Left lung (tissue), 10 donors: Measurements from ENCODE around the gene HIVEP3. TPM values are rescaled to one million over a fixed set of nuclear protein-coding genes. Genes with fewer than 3 reads are reported as not detected.
"Not testable (repeated sequence)": the region's sequence is repeated elsewhere in the genome, so short reads cannot be mapped to it uniquely, and the experiment has no call there.

Experiments
- ATAC-seq: fragments of 200-7000 bp; cut with Tn5 transposase; one replicate; pipeline ENCODE4 v1.9.1; 2020; ENCODE audit warnings: moderate library complexity
- DNase-seq, 4 donors: peaks; one replicate each; pipeline ENCODE4 v3.0.0-alpha.2; 2013 to 2020
- H3K27ac ChIP-seq, 2 donors: fragments of 200-600 bp; sonication (generic) in 1 of 2; one replicate each; pipeline versions ENCODE4 v1.5.0 to v1.8.0; 2020 to 2021
- H3K27me3 ChIP-seq, 2 donors: fragments of 200-600 bp; sonication (generic) in 1 of 2; one replicate each; pipeline versions ENCODE4 v1.5.0 to v1.8.0; 2020 to 2021
- H3K36me3 ChIP-seq, 2 donors: fragments of 200-600 bp; sonication (generic) in 1 of 2; one replicate each; pipeline versions ENCODE4 v1.5.0 to v1.8.0; 2020 to 2021
- H3K4me1 ChIP-seq, 2 donors: fragments of 200-600 bp; one replicate each; pipeline ENCODE4 v1.8.0; 2021
- H3K4me3 ChIP-seq, 2 donors: fragments of 200-600 bp; sonication (generic) in 1 of 2; one replicate each; pipeline versions ENCODE4 v1.5.0 to v1.8.0; 2020 to 2021; ENCODE audit warnings: mild to moderate bottlenecking in 1 of 2
- H3K9me3 ChIP-seq, 2 donors: fragments of 200-600 bp; sonication (generic) in 1 of 2; one replicate each; pipeline versions ENCODE4 v1.5.0 to v1.8.0; 2020 to 2021
- intact Hi-C, 2 donors: fragments of 100-400 bp; cut with DNase I; formaldehyde crosslinking; loops; one replicate each; pipeline versions ENCODE4 v1.11.2 to v1.14.2; 2022
- polyA plus RNA-seq, 6 donors: library from polyadenylated mRNA; unstranded; fragments of 120-200 nt; gene quantifications; one replicate each; pipeline ENCODE4 v1.2.1, GENCODE V29; 2013; ENCODE audit not compliant: insufficient read length in 6 of 6
- total RNA-seq, 2 donors: library from RNA; stranded (reverse); fragmentation: NEBNext Ultra II Directional; extraction: Animal tissue kit (Norgen Biotek cat#: 25700); gene quantifications; one replicate each; pipeline ENCODE4 v1.2.1, GENCODE V29; 2021
- TF ChIP-seq, protein P1 (sequence below), 2 donors: fragments of 200-600 bp; sonication (generic) in 1 of 2; IDR thresholded peaks; one replicate each; pipeline versions ENCODE4 v1.5.0 to v1.8.0; 2021; ENCODE audit warnings: antibody characterized with exemption in 2 of 2
- donor health status: DM: no; HTN: yes; CAD: no.
- donor health status: DM: no; HTN: no; CAD: no.

Gene HIVEP3
- total and polyA plus RNA-seq, 8 donors: 6.0 to 15.6 (median 7.4) TPM

DNA sequence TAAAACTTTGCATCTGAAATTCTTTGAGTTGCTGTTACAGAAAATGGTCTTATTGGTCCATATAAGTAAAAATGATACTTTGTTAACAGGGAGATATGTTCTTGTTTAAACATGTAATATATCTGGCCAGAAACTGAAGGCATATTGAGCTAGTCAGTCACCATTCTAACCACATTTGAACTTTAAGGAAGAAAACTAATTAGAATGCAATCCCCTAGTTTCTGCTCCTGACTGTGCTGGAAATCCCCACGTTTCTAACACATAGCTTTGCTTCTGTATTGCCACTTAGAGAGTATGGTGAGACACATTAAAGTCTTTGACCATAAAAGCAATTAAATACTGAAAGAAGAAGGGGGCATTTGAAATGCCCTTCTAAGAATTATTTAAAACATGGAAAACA lies 32.1 kb upstream of the HIVEP3 start:
- intact Hi-C loops: no loop called here
- DNase-seq (no peak), ATAC-seq (no peak)
- H3K36me3 ChIP-seq: no peaks in the 10 kb centered on the region
- H3K27ac ChIP-seq: no peak overlapping the region
- TF ChIP-seq, protein P1, sequence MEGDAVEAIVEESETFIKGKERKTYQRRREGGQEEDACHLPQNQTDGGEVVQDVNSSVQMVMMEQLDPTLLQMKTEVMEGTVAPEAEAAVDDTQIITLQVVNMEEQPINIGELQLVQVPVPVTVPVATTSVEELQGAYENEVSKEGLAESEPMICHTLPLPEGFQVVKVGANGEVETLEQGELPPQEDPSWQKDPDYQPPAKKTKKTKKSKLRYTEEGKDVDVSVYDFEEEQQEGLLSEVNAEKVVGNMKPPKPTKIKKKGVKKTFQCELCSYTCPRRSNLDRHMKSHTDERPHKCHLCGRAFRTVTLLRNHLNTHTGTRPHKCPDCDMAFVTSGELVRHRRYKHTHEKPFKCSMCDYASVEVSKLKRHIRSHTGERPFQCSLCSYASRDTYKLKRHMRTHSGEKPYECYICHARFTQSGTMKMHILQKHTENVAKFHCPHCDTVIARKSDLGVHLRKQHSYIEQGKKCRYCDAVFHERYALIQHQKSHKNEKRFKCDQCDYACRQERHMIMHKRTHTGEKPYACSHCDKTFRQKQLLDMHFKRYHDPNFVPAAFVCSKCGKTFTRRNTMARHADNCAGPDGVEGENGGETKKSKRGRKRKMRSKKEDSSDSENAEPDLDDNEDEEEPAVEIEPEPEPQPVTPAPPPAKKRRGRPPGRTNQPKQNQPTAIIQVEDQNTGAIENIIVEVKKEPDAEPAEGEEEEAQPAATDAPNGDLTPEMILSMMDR (IDR thresholded peaks at IDR 0.05): no peak
- no peak overlapping the region for H3K4me3 ChIP-seq
- H3K9me3 ChIP-seq: peaks cover 0 to 1% of the 10 kb centered on the region in 2 donors
- no peaks in the 10 kb centered on the region for H3K4me1 ChIP-seq
- H3K27me3 ChIP-seq: no peaks in the 10 kb centered on the region

DNA sequence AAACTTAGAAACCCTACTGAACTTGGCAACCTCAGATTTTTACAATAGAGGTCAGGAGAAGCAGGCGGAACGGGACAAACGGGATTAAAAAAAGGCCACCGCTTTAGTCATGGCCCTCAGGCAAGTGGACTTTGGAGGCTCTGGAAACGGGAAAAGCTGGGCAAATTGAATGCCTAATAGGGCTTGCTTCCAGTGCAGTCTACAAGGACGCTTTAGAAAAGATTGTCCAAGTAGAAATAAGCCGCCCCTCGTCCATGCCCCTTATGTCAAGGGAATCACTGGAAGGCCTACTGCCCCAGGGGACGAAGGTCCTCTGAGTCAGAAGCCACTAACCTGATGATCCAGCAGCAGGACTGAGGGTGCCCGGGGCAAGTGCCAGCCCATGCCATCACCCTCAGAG lies 27.2 kb upstream of the HIVEP3 start:
- H3K9me3 ChIP-seq: peaks cover 0 to 13% of the 10 kb centered on the region in 2 donors
- intact Hi-C loops, ATAC-seq, H3K4me3 ChIP-seq, H3K27me3 ChIP-seq, H3K4me1 ChIP-seq, H3K36me3 ChIP-seq, DNase-seq, H3K27ac ChIP-seq: not testable (repeated sequence)

DNA sequence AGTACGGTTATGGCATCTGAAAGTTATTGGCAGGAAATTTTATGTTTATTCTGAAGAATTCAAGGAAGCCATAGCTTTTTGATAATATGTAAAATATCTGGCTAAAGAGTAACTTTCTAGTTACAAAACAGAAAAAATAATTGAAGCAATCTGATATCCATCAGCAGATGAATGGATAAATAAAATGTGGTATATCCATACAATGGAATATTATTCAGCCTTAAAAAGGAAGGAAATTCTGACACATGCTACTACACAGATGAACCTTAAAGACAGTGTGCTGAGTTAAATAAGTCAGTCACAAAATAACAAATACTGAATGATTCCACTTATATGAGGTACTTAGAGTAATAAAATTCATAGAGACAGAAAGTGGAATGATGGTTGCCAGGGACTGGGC lies 25.0 kb upstream of the HIVEP3 start:
- Histone ChIP-seq H3K4me1 (no peaks in the 10 kb centered on the region), H3K27ac (no peak overlapping the region), H3K4me3 (no peak overlapping the region), H3K9me3 (peaks cover 0 to 12% of the 10 kb centered on the region in 2 donors), H3K36me3 (no peaks in the 10 kb centered on the region), H3K27me3 (no peaks in the 10 kb centered on the region)
- ATAC-seq (no peak), DNase-seq (no peak)
- intact Hi-C loops: no loop called here
- TF ChIP-seq, protein P1 (IDR thresholded peaks at IDR 0.05): no peak

DNA sequence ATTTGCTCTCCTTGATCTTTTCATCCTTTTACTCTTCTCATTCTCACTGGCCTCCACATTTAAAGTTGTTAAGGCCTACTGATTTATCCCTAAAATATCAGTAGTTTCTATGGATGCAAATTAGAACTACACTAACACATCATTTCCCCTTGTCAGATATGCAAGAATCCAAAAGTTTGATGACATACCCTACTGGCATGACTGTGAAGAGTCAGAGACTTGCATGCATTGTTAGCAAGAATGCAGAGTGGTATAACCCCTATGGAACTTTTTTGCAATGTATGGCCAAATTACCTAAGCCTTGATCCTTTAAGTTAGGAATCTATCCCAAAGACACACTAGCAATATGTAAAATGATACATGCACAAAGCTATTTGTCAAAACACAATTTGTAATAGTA lies 23.6 kb upstream of the HIVEP3 start:
- H3K36me3 ChIP-seq: no peaks in the 10 kb centered on the region
- DNase-seq (no peak), ATAC-seq (no peak)
- no peak overlapping the region for H3K27ac ChIP-seq
- H3K9me3 ChIP-seq: peaks cover 0 to 12% of the 10 kb centered on the region in 2 donors
- no peaks in the 10 kb centered on the region for H3K27me3 ChIP-seq
- intact Hi-C loops: no loop called here
- no peak overlapping the region for H3K4me3 ChIP-seq
- TF ChIP-seq, protein P1 (IDR thresholded peaks at IDR 0.05): no peak
- H3K4me1 ChIP-seq: no peaks in the 10 kb centered on the region

DNA sequence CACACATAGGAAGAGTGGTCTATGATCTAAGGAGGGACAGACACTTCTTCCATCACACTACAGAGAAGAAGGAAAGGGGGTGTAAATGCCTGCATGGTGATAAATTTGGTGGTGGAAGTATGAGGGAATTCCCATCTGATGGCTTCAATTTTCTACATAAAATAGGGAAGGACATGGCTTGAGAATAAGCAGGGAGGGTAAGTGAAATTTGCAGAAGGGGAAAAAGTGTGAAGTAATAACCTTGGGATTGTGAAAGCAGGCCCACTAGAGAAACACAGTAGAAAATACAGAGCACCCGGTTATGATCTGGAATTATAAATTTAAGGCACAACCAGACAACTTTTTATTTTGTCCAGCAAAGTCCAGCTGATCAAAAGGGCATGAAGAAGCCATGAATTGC lies 22.7 kb upstream of the HIVEP3 start:
- no peak overlapping the region for H3K27ac ChIP-seq
- H3K4me3 ChIP-seq: no peak overlapping the region
- no peaks in the 10 kb centered on the region for H3K4me1 ChIP-seq
- TF ChIP-seq, protein P1 (IDR thresholded peaks at IDR 0.05): no peak
- no peaks in the 10 kb centered on the region for H3K36me3 ChIP-seq
- ATAC-seq: no peak
- peaks cover 0 to 12% of the 10 kb centered on the region in 2 donors for H3K9me3 ChIP-seq
- DNase-seq: no peak
- intact Hi-C loops: no loop called here
- no peaks in the 10 kb centered on the region for H3K27me3 ChIP-seq

DNA sequence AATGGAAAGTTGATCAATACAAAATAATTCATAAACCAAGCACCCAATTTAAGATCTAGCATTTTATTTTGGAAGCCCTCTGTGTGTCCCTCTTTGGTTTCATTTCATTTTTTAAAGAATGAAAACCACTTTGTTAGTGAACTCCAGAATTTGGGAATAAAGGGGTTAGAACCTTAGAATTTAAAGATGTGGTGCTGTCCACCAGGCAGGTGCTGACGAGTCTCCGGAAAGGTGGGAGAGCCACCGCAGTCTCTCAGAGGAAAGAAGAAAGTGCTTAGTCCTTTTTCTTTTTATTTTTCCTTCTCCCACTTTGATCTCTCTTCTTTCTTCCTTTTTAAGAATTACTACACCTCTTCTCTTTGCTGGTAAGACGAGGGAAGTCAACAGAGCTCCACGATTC lies 20.5 kb upstream of the HIVEP3 start:
- ATAC-seq (no peak), DNase-seq (no peak)
- Histone ChIP-seq H3K27ac (no peak overlapping the region), H3K9me3 (peaks cover 0 to 9% of the 10 kb centered on the region in 2 donors), H3K4me1 (no peaks in the 10 kb centered on the region), H3K4me3 (no peak overlapping the region), H3K36me3 (no peaks in the 10 kb centered on the region), H3K27me3 (no peaks in the 10 kb centered on the region)
- intact Hi-C loops: no loop called here
- TF ChIP-seq, protein P1 (IDR thresholded peaks at IDR 0.05): no peak
